Common myeloid progenitor, CD34-positive (primary cell): ENCODE data around the gene TMEM132D.
"Not testable (repeated sequence)": the region's sequence is repeated elsewhere in the genome, so short reads cannot be mapped to it uniquely, and the experiment has no call there.

ENCODE experiments used
- CTCF ChIA-PET: fragments of 350-600 bp; sonication (Branson Sonifier 250); formaldehyde crosslinking; loops from one replicate; lab custom pipeline; 2021; ENCODE audit warnings: antibody characterized with exemption; lab: Charles Lee
- POLR2A ChIA-PET: fragments of 350-600 bp; sonication (Branson Sonifier 250); formaldehyde crosslinking; loops from one replicate; lab custom pipeline; 2021; ENCODE audit warnings: antibody characterized with exemption; lab: Charles Lee
- DNase-seq, 3 donors: peaks; one replicate each; pipeline versions ENCODE4 v3.0.0 to v3.0.0-alpha.2; 2013
- H3K27ac ChIP-seq, 2 experiments: 1 replicate in 1 of 2; 2 replicates in 1 of 2; pipeline ENCODE4 v1.7.0; 2013; ENCODE audit warnings: inconsistent platforms in 2 of 2, low read length in 2 of 2, mild to moderate bottlenecking in 2 of 2, low read depth in 1 of 2, moderate library complexity in 1 of 2; ENCODE audit not compliant: severe bottlenecking in 2 of 2, insufficient read depth in 1 of 2, poor library complexity in 1 of 2
- H3K27me3 ChIP-seq, 5 experiments: replicated peaks in 2 of 5; 1 replicate in 3 of 5; 2 replicates in 2 of 5; pipeline versions ENCODE4 v1.6.1 to v1.7.0; 2013; ENCODE audit warnings: low read length in 4 of 5, mild to moderate bottlenecking in 2 of 5, moderate library complexity in 2 of 5, inconsistent platforms in 1 of 5; ENCODE audit not compliant: insufficient read depth in 5 of 5, control insufficient read depth in 4 of 5
- H3K36me3 ChIP-seq, 4 experiments: 1 replicate in 2 of 4; 2 replicates in 2 of 4; pipeline versions ENCODE4 v1.6.1 to v1.7.0; 2013; ENCODE audit warnings: low read length in 3 of 4, control low read depth in 1 of 4, mild to moderate bottlenecking in 1 of 4; ENCODE audit not compliant: control insufficient read depth in 4 of 4, insufficient read depth in 4 of 4
- H3K4me1 ChIP-seq, 4 experiments: 1 replicate in 3 of 4; 2 replicates in 1 of 4; pipeline versions ENCODE4 v1.6.1 to v1.7.1; 2013; ENCODE audit warnings: low read length in 3 of 4, mild to moderate bottlenecking in 3 of 4, control low read depth in 1 of 4, inconsistent platforms in 1 of 4, moderate library complexity in 1 of 4; ENCODE audit not compliant: control insufficient read depth in 4 of 4, insufficient read depth in 4 of 4; ENCODE audit errors: control extremely low read depth in 1 of 4
- H3K4me3 ChIP-seq, 7 experiments: 1 replicate in 4 of 7; 2 replicates in 3 of 7; pipeline versions ENCODE4 v1.5.1 to v1.7.0; 2013; ENCODE audit warnings: mild to moderate bottlenecking in 7 of 7, low read length in 6 of 7, moderate library complexity in 6 of 7, inconsistent platforms in 2 of 7, low read depth in 2 of 7, control low read depth in 1 of 7; ENCODE audit not compliant: insufficient read depth in 4 of 7, control insufficient read depth in 1 of 7; ENCODE audit errors: extremely low read depth in 1 of 7
- H3K9me3 ChIP-seq, 5 experiments: 1 replicate in 4 of 5; 2 replicates in 1 of 5; pipeline versions ENCODE4 v1.6.1 to v1.7.1; 2013; ENCODE audit warnings: low read length in 4 of 5, mild to moderate bottlenecking in 2 of 5, inconsistent platforms in 1 of 5, low read depth in 1 of 5, moderate library complexity in 1 of 5; ENCODE audit not compliant: control insufficient read depth in 4 of 5, insufficient read depth in 2 of 5; ENCODE audit errors: control extremely low read depth in 1 of 5
- WGBS: methylation state at CpG from one replicate; pipeline ENCODE4 v1.1.5; 2013; ENCODE audit not compliant: insufficient coverage; 5-methylcytosine and 5-hydroxymethylcytosine counted together

Gene TMEM132D

GRCh38 chr12:129538724-129539335 is 365.0 kb downstream of the TMEM132D start:
- CTCF ChIA-PET, DNase-seq, H3K4me1 ChIP-seq, H3K9me3 ChIP-seq, POLR2A ChIA-PET, H3K27ac ChIP-seq, H3K4me3 ChIP-seq, H3K27me3 ChIP-seq, H3K36me3 ChIP-seq: not testable (repeated sequence)
- 94% methylated on average over 12 of the region's 15 CpGs for WGBS

GRCh38 chr12:129538137-129538536 is 365.7 kb downstream of the TMEM132D start:
- ChIA-PET POLR2A (no interaction called here), CTCF (no interaction called here)
- Histone ChIP-seq H3K4me1 (no peaks in the 10 kb centered on the region), H3K4me3 (no peak overlapping the region), H3K9me3 (no peaks in the 10 kb centered on the region), H3K27ac (no peak overlapping the region), H3K36me3 (no peaks in the 10 kb centered on the region), H3K27me3 (no peaks in the 10 kb centered on the region)
- no CpG with 5 or more reads among the region's 3 CpGs for WGBS
- no peak for DNase-seq

- Histone ChIP-seq H3K9me3 (no peaks in the 10 kb centered on the region), H3K36me3 (no peaks in the 10 kb centered on the region), H3K4me3 (no peak overlapping the region), H3K27ac (no peak overlapping the region), H3K27me3 (no peaks in the 10 kb centered on the region), H3K4me1 (no peaks in the 10 kb centered on the region)
- DNase-seq: no peak
- POLR2A ChIA-PET: no interaction called here
- CTCF ChIA-PET: no interaction called here
- 100% methylated on average over 1 of the region's 3 CpGs for WGBS
Measured at GRCh38 chr12:129534966-129535750, 368.7 kb downstream of the TMEM132D start.

- no peak overlapping the region for H3K27ac ChIP-seq
- no peaks in the 10 kb centered on the region for H3K27me3 ChIP-seq
- ChIA-PET POLR2A (no interaction called here), CTCF (no interaction called here)
- DNase-seq: no peak
- H3K4me3 ChIP-seq: no peak overlapping the region
- no peaks in the 10 kb centered on the region for H3K4me1 ChIP-seq
- H3K36me3 ChIP-seq: no peaks in the 10 kb centered on the region
- WGBS: 53% methylated on average over 14 of the region's 17 CpGs
- H3K9me3 ChIP-seq: no peaks in the 10 kb centered on the region
Measured at GRCh38 chr12:129532707-129533499, 370.9 kb downstream of the TMEM132D start.

- Histone ChIP-seq H3K4me3 (no peak overlapping the region), H3K27ac (no peak overlapping the region), H3K27me3 (no peaks in the 10 kb centered on the region), H3K9me3 (no peaks in the 10 kb centered on the region), H3K36me3 (no peaks in the 10 kb centered on the region), H3K4me1 (no peaks in the 10 kb centered on the region)
- DNase-seq: no peak
- POLR2A ChIA-PET: no interaction called here
- CTCF ChIA-PET: no interaction called here
- 82% methylated on average over 6 of the region's 7 CpGs for whole genome bisulfite sequencing
Measured at GRCh38 chr12:129532082-129532481, 371.7 kb downstream of the TMEM132D start.

- ChIA-PET POLR2A (no interaction called here), CTCF (no interaction called here)
- Histone ChIP-seq H3K4me3 (no peak overlapping the region), H3K27ac (no peak overlapping the region), H3K36me3 (no peaks in the 10 kb centered on the region), H3K9me3 (no peaks in the 10 kb centered on the region), H3K4me1 (no peaks in the 10 kb centered on the region), H3K27me3 (no peaks in the 10 kb centered on the region)
- 86% methylated on average over 12 of the region's 13 CpGs for WGBS
- no peak for DNase-seq
Measured at GRCh38 chr12:129530984-129531383, 372.8 kb downstream of the TMEM132D start.

GRCh38 chr12:129530517-129530916 is 373.3 kb downstream of the TMEM132D start:
- ChIA-PET POLR2A (no interaction called here), CTCF (no interaction called here)
- Histone ChIP-seq H3K27ac (no peak overlapping the region), H3K4me1 (no peaks in the 10 kb centered on the region), H3K4me3 (no peak overlapping the region), H3K36me3 (no peaks in the 10 kb centered on the region), H3K27me3 (no peaks in the 10 kb centered on the region), H3K9me3 (no peaks in the 10 kb centered on the region)
- 79% methylated on average over 5 of the region's 6 CpGs for WGBS
- DNase-seq: no peak
